ENCODE results near the gene RAB44.

Gene RAB44

DNA sequence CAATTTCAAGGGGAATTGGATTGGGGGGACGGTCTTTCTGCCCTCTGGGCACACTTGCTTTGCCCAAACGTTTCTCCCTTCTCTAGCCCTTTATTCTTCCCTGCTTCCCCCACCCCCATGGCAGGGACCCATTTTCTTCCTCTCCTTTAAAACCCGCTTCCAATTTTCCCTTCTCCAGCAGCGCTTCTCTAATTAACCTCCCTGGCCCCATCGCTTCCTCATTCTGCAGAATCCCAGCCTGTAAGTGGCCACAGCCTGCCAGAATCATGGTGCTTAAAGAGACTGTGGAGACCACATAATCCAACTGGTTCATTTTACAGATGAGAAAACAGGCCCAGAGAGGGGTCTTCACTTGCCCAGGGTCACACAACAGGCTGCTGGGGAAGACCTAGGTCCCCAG lies 80.2 kb downstream of the RAB44 start:
- Histone ChIP-seq H3K4me3 (no peak overlapping the region), H3K36me3 (ENCODE audit: insufficient read depth, low read length) (no peaks in the 10 kb centered on the region), H3K9me3 (ENCODE audit: low read depth, low read length) (no peaks in the 10 kb centered on the region), H3K27ac (no peak overlapping the region), H3K9ac (ENCODE audit: insufficient read length) (no peak overlapping the region)
- DNase-seq (ENCODE audit: low read depth, low spot score) = no peak
- TF ChIP-seq FOXP2 (optimal IDR thresholded peaks at IDR 0.05; ENCODE audit: control extremely low read depth, extremely low read length, insufficient read depth) (no peak), POLR2AphosphoS5 (IDR thresholded peaks at IDR 0.05; ENCODE audit: borderline replicate concordance, low read depth, low read length) (no peak), EZH2 (IDR thresholded peaks at IDR 0.05) (no peak)

DNA sequence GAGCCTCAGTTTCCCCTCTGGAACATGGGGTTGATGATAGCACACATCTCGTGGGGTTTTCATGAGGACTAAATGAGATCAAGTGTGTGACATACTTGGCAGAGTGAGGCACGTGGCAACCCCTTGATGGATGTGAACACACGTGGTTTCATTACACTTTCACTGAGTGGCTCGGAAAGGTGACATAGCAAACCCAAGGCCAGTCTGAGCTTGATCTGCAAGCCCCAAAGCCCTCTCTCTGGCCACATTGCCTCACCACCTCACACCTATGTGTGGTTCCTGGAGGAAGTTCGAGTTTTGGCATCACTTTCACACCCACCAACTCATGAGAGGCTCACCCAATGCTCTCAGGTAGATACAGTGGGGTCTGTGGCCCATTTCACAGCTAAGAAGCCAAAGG lies 81.6 kb downstream of the RAB44 start:
- Histone ChIP-seq H3K9ac (ENCODE audit: insufficient read length) (no peak overlapping the region), H3K9me3 (ENCODE audit: low read depth, low read length) (no peaks in the 10 kb centered on the region), H3K27ac (no peak overlapping the region), H3K36me3 (ENCODE audit: insufficient read depth, low read length) (no peaks in the 10 kb centered on the region), H3K4me3 (no peak overlapping the region)
- no peak for DNase-seq (ENCODE audit: low read depth, low spot score)
- TF ChIP-seq EZH2 (IDR thresholded peaks at IDR 0.05) (no peak), FOXP2 (optimal IDR thresholded peaks at IDR 0.05; ENCODE audit: control extremely low read depth, extremely low read length, insufficient read depth) (no peak), POLR2AphosphoS5 (IDR thresholded peaks at IDR 0.05; ENCODE audit: borderline replicate concordance, low read depth, low read length) (no peak)

DNA sequence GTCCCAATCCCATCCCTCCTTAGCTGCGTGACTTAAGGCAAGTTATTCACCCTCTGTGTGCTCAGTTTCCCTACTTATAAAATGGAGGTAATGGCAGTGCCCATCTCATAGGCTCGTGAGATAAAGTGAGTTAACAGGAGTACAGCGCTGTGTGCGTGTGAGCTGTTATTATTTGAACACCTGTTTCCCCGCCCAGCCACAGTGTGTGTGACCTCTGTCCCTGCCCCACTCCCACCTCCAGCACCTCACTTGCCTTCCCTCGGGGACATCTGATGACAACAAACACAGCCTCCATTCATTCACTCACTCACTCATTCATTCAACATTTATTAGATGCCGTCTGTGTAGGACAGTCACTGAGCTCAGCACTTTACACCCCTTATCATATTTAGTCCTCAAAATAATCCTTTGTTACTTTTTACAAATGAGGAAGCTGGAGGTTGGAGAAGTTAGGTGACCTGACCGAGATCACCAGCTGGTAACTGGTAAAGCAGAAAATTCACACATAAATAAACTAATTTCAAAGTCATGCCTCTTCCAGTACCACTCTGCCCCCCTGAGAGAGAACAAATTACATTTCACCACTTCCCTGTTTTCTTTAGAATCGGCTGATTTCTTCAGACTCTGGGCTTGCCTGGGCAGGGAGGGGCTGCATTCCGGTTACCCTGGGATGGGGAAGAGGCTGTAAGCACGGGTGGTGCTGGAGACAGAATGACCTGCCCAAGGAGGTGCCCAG lies 83.0 kb downstream of the RAB44 start:
- Histone ChIP-seq H3K9ac (ENCODE audit: insufficient read length) (no peak overlapping the region), H3K9me3 (ENCODE audit: low read depth, low read length) (no peaks in the 10 kb centered on the region), H3K27ac (no peak overlapping the region), H3K4me3 (no peak overlapping the region), H3K36me3 (ENCODE audit: insufficient read depth, low read length) (no peaks in the 10 kb centered on the region)
- no peak for DNase-seq (ENCODE audit: low read depth, low spot score)
- TF ChIP-seq EZH2 (IDR thresholded peaks at IDR 0.05) (no peak), POLR2AphosphoS5 (IDR thresholded peaks at IDR 0.05; ENCODE audit: borderline replicate concordance, low read depth, low read length) (no peak)

DNA sequence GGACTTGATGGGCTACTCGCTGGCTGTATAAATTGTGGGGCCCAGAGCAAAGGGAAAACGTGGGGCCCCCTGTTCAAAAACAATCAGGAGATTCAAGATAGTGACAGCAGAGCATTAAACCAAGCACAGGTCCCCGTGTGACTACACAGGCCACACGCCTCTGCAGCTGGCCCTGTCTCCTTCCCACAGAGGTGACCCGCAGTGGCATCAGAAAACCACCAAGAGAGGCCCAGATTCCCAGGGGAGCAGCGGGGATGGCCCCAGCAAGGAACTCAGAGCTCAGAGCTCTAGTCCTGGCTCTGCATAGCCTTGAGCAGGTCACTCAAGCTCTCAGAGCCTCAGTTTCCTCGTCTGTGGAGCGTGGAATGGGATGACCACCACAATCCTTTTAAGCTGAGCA lies 84.0 kb downstream of the RAB44 start:
- TF ChIP-seq EZH2 (IDR thresholded peaks at IDR 0.05) (no peak), POLR2AphosphoS5 (IDR thresholded peaks at IDR 0.05; ENCODE audit: borderline replicate concordance, low read depth, low read length) (no peak), FOXP2 (optimal IDR thresholded peaks at IDR 0.05; ENCODE audit: control extremely low read depth, extremely low read length, insufficient read depth) (no peak)
- H3K27ac ChIP-seq = no peak overlapping the region
- DNase-seq (ENCODE audit: low read depth, low spot score) = no peak
- H3K36me3 ChIP-seq (ENCODE audit: insufficient read depth, low read length) = no peaks in the 10 kb centered on the region
- H3K9ac ChIP-seq (ENCODE audit: insufficient read length) = no peak overlapping the region
- H3K9me3 ChIP-seq (ENCODE audit: low read depth, low read length) = no peaks in the 10 kb centered on the region
- no peak overlapping the region for H3K4me3 ChIP-seq

All from SK-N-MC (cell line).